GM18519 (cell line): ENCODE measurements around the gene MFSD11.
"Not testable (repeated sequence)": the region's sequence is repeated elsewhere in the genome, so short reads cannot be mapped to it uniquely, and the experiment has no call there.

Experiments used
- ATAC-seq: cut with Tn5 transposase; IDR thresholded peaks from one replicate; pipeline ENCODE4 v1.9.1; 2021; ENCODE audit warnings: mild to moderate bottlenecking, moderate library complexity; ENCODE audit not compliant: unreplicated experiment, low FRiP score

The MFSD11 gene

DNA sequence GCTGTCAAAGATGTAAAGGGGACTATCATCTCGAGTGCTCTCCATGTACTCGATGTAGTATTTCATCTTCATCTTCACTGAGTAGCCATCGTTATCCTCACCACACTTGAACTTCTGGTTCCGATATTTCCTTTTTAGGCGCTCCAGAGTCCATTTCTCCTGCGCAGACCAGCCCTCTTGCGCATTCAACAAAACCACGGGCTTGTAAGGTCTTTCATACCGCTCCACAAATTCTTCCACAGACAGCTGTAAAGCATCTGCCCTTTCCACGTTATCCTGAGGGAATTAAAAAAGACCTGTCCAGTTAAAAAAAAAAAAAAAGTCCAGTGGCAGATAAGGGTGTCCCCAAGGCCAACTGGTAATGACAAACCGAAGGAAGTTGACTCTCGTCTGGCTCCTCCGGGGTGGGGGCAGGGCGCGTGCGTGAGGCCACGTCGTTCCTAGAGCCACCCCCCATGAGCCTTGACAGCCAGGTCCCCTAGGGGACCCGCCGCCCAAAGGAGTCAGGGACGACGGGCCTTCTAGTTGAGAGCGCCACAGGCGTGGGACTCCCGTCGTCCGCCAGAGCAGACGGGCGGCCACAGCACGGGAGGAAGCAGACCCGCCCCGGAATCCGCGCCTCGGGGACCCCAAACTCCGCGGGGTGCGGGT lies 12.2 kb upstream of the MFSD11 start:
- ATAC-seq, result peak; percentile 19

- ATAC-seq, result peak; percentile 42
These were observed 11.6 kb upstream of the MFSD11 start, which contains the start of gene JMJD6 for GRCh38 chr17:76726231-76726775. TSS of gene JMJD6 (minus strand) at chr17:76726606. CDS start at chr17:76726475, 131 bp downstream.

DNA sequence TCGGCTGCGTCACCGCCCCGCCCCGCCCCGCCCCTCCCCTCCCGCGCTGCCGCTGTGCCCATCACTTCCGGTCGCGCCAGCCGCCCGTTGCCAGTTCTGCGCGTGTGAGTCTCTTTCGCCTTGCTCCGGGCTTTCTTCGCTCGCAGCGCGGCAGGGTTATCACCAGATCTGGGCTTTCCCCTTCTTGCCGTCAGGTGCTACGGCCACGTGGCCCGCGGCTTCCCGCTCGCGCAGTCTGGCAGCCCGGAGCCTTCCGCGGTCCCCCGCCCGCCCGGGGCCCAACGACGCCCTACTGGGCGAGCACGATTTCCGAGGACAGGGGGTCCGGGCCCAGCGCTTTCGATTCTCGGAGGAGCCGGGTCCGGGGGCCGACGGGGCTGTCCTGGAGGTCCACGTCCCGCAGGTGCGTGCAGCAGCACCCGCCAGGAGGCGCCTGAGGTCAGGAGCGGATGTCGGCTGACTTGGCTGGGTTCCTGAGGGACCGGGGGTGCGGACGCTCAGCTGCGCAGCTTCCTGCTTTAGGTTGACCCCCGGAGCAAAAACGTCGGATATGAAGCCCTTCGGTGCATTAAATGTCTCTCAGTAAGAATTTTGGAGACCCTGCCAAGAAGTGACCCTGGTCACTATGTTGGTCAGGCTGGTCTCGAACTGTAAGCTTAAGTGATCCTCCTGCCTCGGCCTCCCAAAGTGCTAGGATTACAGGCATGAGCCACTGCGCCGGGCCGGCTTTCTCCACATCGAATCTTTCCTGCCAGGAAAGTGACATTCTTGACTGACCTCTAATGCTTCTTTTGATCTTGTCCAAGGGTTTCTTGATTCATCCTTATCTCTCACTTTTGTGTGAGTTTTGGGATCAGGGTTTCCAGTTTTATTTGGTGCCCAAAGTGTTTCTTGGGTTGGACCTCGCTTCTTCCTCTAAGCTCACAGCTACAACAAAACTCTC lies 10.9 kb upstream of the MFSD11 start, which contains the start of gene METTL23:
Gene METTL23 (plus strand): TSS at position 64 of the 943 bp plus-strand sequence. CDS start 2,872 bp downstream, outside the sequence.
- peak; percentile 38 for ATAC-seq

GRCh38 chr17:76727745-76728456 lies 10.0 kb upstream of the MFSD11 start:
- ATAC-seq, result no peak

GRCh38 chr17:76731800-76732733 lies 5.9 kb upstream of the MFSD11 start:
- not testable (repeated sequence) for ATAC-seq

GRCh38 chr17:76732734-76733617 lies 4.9 kb upstream of the MFSD11 start:
- no peak for ATAC-seq

- ATAC-seq, result no peak
These were observed 4.3 kb upstream of the MFSD11 start for GRCh38 chr17:76733618-76733957.

- ATAC-seq, result no peak
These were observed 3.7 kb upstream of the MFSD11 start for GRCh38 chr17:76734080-76734840.

GRCh38 chr17:76735006-76735405 lies 2.9 kb upstream of the MFSD11 start:
- no peak for ATAC-seq

DNA sequence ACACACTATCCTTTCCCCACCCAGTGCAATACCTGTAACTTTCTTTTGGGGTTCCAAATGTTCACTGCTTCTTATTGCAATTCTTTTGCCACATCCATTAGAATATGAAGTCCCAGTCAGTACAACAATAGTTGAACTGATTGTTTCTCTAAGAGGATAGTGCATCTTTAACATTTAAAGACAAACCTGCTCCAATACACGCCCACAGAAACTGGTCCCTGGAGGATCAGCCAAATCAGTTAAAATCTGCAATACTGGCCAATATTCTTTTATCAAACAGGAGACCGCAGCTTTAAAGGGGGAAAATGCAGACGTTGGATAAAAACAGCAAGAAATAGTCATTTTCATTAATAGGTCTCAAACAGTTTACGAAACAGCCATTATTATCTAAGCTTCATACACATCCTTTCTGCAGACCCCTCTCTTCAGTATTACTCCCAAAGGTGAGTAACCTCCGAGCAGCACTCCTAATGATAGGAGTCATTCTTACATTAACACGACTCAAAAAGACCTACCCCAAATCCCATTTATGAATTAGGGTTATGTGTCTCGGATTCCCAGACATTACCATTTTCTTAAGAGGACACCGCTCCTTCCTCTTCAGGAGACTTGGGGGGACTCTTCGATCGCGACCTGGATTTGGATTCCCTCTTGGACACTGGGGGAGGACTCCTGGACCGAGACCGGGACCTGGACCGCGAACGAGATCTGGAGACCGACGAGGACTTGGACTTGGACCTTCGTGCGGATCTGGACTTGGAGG lies 2.2 kb upstream of the MFSD11 start:
- no peak for ATAC-seq

DNA sequence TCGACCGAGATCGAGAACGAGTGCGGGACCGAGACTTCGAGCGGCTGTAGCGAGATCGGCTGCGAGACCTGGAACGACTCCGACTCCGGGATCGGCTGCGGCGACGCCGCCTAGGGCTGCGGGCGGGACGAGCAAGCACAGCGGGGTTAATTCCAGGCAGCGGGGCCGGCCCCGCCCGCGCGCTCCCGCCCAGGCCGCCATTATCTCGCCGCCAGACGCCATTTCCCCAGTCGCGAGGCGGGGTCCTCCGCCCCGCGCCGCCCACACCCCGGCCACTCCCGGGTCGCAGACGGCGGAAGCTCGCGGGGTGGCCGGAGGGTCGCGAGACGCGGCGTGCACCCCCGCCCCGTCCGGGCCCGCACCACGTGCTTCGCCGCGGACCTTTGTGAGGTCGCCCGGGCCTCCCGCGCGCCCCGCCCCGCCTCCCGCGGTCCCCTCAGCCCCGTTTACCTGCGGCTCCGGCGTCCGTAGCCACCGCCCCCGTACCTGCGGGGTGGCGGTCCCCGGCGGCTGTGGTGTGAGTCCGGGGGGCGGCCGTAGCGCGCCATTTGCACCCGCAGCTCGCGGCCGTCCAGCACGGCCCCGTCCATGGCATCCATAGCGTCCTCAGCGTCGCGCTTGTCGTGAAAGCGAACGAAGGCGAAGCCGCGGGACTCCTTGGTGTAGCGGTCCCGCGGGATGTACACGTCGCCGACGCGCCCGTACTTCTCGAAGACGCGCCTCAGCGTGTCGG lies 1.4 kb upstream of the MFSD11 start:
- ATAC-seq, result peak; percentile 5

- peak; percentile 41 for ATAC-seq
These were observed 740 bp upstream of the MFSD11 start, which contains the start of gene SRSF2 for GRCh38 chr17:76737082-76737675. TSS of gene SRSF2 (minus strand) at chr17:76737331. CDS start at chr17:76737160, 171 bp downstream.

DNA sequence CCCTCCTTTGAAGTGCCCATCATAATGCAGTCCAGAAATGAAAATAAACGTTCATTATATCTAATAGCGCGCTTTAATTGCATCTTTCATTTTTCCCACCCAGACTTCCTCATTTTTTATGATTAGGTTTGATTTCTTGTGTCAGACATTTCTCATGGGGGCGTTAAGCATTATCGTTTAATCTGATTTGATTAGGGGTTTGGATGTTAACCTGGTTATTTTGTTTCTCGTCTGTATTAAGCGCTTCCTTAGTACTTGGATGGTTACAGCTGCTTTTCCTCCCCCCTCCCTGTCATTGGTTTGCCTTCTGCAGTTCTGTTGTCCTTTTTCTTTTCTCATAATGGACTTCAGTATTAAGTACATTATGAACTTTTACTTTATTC lies 540 bp downstream of the MFSD11 start:
- no peak for ATAC-seq

GRCh38 chr17:76739568-76740115 lies 1.7 kb downstream of the MFSD11 start:
- not testable (repeated sequence) for ATAC-seq

GRCh38 chr17:76740329-76741118 lies 2.6 kb downstream of the MFSD11 start:
- no peak for ATAC-seq
